Measurements from ENCODE around the gene ZBED1. TPM values are rescaled to one million over a fixed set of nuclear protein-coding genes. Genes with fewer than 3 reads are reported as not detected.
A peak's percentile ranks its signal among the peaks of the same experiment; 100 is the strongest.

The ZBED1 gene
- total and polyA plus RNA-seq, 9 of the 15 experiments (the other 6 are each of a cell fraction or from before 2014, with no cell fraction given), result 0.61 to 27.6 (median 13.9) TPM

DNA sequence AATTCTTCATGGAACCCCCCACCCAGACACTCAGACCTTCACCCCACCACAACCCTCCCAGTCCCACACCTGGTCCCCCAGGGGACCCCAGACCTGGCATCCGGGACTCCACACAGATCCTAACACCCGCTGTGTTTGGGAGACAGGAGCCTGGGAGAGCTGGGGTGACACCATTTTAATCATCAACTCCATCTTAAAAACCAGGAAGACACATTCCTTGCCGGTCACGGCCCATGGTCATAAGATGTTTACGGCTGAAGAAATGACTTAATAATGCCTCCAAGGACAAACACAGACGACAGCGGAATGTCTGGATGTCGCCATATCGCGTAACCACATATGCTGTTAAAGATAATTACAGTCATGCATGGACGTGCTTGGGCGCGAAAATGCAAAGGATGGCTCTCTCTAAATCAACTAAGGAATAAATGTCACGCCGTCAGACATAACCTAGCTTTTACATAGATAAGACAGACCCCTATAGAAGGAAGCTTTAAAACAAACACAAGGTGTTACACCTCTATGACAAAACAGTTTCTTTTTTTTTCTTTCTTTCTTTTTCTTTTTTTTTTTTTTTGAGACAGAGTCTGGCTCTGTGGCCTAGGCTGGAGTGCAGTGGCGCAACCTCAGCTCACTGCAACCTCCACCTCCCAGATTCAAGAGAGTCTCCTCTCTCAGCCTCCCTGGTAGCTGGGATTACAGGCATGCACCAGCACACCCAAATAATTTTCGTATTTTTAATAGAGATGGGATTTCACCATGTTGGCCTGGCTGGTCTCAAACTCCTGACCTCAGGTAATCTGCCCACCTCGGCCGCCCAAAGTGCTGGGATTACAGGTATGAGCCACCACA lies 2.1 kb upstream of the ZBED1 start (continued):
- TF ChIP-seq, protein P1, sequence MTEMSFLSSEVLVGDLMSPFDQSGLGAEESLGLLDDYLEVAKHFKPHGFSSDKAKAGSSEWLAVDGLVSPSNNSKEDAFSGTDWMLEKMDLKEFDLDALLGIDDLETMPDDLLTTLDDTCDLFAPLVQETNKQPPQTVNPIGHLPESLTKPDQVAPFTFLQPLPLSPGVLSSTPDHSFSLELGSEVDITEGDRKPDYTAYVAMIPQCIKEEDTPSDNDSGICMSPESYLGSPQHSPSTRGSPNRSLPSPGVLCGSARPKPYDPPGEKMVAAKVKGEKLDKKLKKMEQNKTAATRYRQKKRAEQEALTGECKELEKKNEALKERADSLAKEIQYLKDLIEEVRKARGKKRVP (CRISPR knock-in tag; IDR thresholded peaks at IDR 0.05), result peak; percentile 81
- TF ChIP-seq PHF21A (IDR thresholded peaks at IDR 0.05; ENCODE audit: borderline replicate concordance, low read depth), result no peak
- TF ChIP-seq SRSF7 (optimal IDR thresholded peaks at IDR 0.05; ENCODE audit: low read depth, low read length), result no peak
- TF ChIP-seq CEBPG (CRISPR knock-in tag; IDR thresholded peaks at IDR 0.05), result no peak
- peak in 1 of 2 experiments; percentile 53; a peak in 2 of 4 replicates for TF ChIP-seq CEBPG (tag; conservative IDR thresholded peaks at IDR 0.05 in 1 of 2, IDR thresholded peaks at IDR 0.05 in 1 of 2)
- TF ChIP-seq ZC3H11A (IDR thresholded peaks at IDR 0.05; ENCODE audit: low read depth, low read length), result no peak
- peak; percentile 98 for TF ChIP-seq ZNF175 (CRISPR knock-in tag; IDR thresholded peaks at IDR 0.05; ENCODE audit: low read depth)
- peak; percentile 57 for TF ChIP-seq ETS2 (tag; IDR thresholded peaks at IDR 0.05; ENCODE audit: borderline replicate concordance, poor library complexity, severe bottlenecking)
- TF ChIP-seq FOXJ2 (tag; IDR thresholded peaks at IDR 0.05), result 0 out of 2 replicates have a peak, but pooled peaks have one; percentile 40
- TF ChIP-seq, protein P2, sequence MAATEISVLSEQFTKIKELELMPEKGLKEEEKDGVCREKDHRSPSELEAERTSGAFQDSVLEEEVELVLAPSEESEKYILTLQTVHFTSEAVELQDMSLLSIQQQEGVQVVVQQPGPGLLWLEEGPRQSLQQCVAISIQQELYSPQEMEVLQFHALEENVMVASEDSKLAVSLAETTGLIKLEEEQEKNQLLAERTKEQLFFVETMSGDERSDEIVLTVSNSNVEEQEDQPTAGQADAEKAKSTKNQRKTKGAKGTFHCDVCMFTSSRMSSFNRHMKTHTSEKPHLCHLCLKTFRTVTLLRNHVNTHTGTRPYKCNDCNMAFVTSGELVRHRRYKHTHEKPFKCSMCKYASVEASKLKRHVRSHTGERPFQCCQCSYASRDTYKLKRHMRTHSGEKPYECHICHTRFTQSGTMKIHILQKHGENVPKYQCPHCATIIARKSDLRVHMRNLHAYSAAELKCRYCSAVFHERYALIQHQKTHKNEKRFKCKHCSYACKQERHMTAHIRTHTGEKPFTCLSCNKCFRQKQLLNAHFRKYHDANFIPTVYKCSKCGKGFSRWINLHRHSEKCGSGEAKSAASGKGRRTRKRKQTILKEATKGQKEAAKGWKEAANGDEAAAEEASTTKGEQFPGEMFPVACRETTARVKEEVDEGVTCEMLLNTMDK (IDR thresholded peaks at IDR 0.05; ENCODE audit: borderline replicate concordance, insufficient read depth, low read depth, low read length, poor library complexity, severe bottlenecking), result no peak
- TF ChIP-seq KLF6 (CRISPR knock-in tag; IDR thresholded peaks at IDR 0.05; ENCODE audit: borderline replicate concordance), result peak; percentile 96
- TF ChIP-seq, protein P3, sequence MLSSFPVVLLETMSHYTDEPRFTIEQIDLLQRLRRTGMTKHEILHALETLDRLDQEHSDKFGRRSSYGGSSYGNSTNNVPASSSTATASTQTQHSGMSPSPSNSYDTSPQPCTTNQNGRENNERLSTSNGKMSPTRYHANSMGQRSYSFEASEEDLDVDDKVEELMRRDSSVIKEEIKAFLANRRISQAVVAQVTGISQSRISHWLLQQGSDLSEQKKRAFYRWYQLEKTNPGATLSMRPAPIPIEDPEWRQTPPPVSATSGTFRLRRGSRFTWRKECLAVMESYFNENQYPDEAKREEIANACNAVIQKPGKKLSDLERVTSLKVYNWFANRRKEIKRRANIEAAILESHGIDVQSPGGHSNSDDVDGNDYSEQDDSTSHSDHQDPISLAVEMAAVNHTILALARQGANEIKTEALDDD (IDR thresholded peaks at IDR 0.05), result no peak
- no peak for TF ChIP-seq ZNF3 (CRISPR knock-in tag; IDR thresholded peaks at IDR 0.05)
- peak; percentile 89 for TF ChIP-seq ZNF239 (CRISPR knock-in tag; IDR thresholded peaks at IDR 0.05)
- TF ChIP-seq, protein P4, sequence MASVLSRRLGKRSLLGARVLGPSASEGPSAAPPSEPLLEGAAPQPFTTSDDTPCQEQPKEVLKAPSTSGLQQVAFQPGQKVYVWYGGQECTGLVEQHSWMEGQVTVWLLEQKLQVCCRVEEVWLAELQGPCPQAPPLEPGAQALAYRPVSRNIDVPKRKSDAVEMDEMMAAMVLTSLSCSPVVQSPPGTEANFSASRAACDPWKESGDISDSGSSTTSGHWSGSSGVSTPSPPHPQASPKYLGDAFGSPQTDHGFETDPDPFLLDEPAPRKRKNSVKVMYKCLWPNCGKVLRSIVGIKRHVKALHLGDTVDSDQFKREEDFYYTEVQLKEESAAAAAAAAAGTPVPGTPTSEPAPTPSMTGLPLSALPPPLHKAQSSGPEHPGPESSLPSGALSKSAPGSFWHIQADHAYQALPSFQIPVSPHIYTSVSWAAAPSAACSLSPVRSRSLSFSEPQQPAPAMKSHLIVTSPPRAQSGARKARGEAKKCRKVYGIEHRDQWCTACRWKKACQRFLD (CRISPR knock-in tag; IDR thresholded peaks at IDR 0.05), result peak; percentile 99
- TF ChIP-seq SMAD3 (CRISPR knock-in tag; conservative IDR thresholded peaks at IDR 0.05), result peak; percentile 96
- TF ChIP-seq, protein P5, sequence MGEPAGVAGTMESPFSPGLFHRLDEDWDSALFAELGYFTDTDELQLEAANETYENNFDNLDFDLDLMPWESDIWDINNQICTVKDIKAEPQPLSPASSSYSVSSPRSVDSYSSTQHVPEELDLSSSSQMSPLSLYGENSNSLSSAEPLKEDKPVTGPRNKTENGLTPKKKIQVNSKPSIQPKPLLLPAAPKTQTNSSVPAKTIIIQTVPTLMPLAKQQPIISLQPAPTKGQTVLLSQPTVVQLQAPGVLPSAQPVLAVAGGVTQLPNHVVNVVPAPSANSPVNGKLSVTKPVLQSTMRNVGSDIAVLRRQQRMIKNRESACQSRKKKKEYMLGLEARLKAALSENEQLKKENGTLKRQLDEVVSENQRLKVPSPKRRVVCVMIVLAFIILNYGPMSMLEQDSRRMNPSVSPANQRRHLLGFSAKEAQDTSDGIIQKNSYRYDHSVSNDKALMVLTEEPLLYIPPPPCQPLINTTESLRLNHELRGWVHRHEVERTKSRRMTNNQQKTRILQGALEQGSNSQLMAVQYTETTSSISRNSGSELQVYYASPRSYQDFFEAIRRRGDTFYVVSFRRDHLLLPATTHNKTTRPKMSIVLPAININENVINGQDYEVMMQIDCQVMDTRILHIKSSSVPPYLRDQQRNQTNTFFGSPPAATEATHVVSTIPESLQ (CRISPR knock-in tag; IDR thresholded peaks at IDR 0.05), result no peak
- TF ChIP-seq ZNF41 (CRISPR knock-in tag; conservative IDR thresholded peaks at IDR 0.05), result peak; percentile 92
